Measurements from ENCODE around the gene F2. TPM values are rescaled to one million over a fixed set of nuclear protein-coding genes. Genes with fewer than 3 reads are reported as not detected.
A peak's percentile ranks its signal among the peaks of the same experiment; 100 is the strongest.

Gene F2
- total and polyA plus RNA-seq, 4 donors: 631 to 1,505 (median 1,232) TPM

DNA sequence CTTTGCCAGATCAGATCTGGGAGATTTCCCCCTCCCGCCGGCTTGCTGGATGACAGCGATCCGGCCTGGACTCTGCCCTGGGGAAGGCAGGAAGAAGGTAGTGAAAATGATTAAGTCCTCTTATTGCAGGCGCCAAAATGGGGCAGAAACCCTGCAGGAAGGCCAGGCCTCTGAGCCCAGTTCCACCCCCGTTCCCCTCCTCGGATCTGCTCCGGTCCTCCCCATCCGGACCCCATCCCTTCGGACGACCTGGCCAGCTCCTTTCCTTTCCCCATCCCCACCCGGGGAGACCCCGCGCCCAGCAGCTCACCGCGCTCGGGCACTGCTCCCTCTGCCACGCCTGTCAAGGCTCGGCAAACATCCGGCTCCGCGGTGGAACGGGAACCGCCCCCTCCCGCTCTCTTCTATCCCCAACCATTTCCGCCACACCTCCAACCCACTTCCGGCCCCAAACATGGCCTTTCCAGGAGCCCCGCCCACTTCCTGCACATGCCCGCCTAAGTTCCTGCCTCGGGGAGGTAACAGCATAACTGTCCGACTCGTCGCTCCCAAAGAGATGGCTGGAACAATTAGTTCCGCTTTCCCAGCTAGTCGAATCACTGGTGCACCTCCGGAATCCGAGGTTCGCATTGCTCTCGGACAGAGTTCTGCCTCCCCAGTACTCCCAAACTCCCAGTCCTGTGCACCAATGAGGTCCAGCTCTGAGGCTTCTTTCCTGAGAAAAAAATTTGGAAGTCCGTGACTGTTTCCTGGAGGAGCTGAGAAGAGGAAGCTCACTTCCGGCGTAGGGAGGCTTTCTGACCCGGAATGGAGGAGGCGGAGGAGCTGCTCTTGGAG lies 18.6 kb upstream of the F2 start, which contains the start of the genes ARHGAP1 and ZNF408:
Gene ARHGAP1, minus strand, starts transcription at position 379 of the 837 bp plus-strand sequence. CDS start 4,512 bp downstream, outside the sequence.
Gene ZNF408, plus strand, starts transcription at position 791 of the 837 bp plus-strand sequence. Its CDS starts 17 bp downstream, at position 808.
- H3K27ac ChIP-seq (ENCODE audit: low read depth in 1 of 2, low read length in 2 of 2): peak within 1 kb of the TSS; percentile 85 to 94
- H3K4me3 ChIP-seq (ENCODE audit: low read depth in 1 of 3, low read length in 3 of 3): peak within 1 kb of the TSS; percentile 85 to 98 (median 93)
- TF ChIP-seq YY1 (IDR thresholded peaks at IDR 0.05) (peak; percentile 94), HNF4A (conservative IDR thresholded peaks at IDR 0.05) (peak; percentile 50 to 58), SP1 (IDR thresholded peaks at IDR 0.05) (peak; percentile 79), HNF4G (IDR thresholded peaks at IDR 0.05) (peak; percentile 15), RXRA (IDR thresholded peaks at IDR 0.05) (peak; percentile 46 to 69), TAF1 (conservative IDR thresholded peaks at IDR 0.05) (peak; percentile 72), NR2F2 (IDR thresholded peaks at IDR 0.05) (peak; percentile 81), FOXA1 (IDR thresholded peaks at IDR 0.05) (peak; percentile 60), EGR1 (IDR thresholded peaks at IDR 0.05; ENCODE audit: low read depth in 2 of 2) (peak; percentile 80 to 94), GABPA (IDR thresholded peaks at IDR 0.05 in 1 of 2, conservative IDR thresholded peaks at IDR 0.05 in 1 of 2) (peak; percentile 98 to 99), FOXA2 (IDR thresholded peaks at IDR 0.05) (peak; percentile 23), JUND (IDR thresholded peaks at IDR 0.05) (peak in 1 of 2 donors; percentile 16), RAD21 (IDR thresholded peaks at IDR 0.05) (peak in 1 of 2 donors; percentile 44)
- TF ChIP-seq, protein P1, sequence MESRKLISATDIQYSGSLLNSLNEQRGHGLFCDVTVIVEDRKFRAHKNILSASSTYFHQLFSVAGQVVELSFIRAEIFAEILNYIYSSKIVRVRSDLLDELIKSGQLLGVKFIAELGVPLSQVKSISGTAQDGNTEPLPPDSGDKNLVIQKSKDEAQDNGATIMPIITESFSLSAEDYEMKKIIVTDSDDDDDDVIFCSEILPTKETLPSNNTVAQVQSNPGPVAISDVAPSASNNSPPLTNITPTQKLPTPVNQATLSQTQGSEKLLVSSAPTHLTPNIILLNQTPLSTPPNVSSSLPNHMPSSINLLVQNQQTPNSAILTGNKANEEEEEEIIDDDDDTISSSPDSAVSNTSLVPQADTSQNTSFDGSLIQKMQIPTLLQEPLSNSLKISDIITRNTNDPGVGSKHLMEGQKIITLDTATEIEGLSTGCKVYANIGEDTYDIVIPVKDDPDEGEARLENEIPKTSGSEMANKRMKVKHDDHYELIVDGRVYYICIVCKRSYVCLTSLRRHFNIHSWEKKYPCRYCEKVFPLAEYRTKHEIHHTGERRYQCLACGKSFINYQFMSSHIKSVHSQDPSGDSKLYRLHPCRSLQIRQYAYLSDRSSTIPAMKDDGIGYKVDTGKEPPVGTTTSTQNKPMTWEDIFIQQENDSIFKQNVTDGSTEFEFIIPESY (IDR thresholded peaks at IDR 0.05): peak; percentile 83
- TF ChIP-seq, protein P2, sequence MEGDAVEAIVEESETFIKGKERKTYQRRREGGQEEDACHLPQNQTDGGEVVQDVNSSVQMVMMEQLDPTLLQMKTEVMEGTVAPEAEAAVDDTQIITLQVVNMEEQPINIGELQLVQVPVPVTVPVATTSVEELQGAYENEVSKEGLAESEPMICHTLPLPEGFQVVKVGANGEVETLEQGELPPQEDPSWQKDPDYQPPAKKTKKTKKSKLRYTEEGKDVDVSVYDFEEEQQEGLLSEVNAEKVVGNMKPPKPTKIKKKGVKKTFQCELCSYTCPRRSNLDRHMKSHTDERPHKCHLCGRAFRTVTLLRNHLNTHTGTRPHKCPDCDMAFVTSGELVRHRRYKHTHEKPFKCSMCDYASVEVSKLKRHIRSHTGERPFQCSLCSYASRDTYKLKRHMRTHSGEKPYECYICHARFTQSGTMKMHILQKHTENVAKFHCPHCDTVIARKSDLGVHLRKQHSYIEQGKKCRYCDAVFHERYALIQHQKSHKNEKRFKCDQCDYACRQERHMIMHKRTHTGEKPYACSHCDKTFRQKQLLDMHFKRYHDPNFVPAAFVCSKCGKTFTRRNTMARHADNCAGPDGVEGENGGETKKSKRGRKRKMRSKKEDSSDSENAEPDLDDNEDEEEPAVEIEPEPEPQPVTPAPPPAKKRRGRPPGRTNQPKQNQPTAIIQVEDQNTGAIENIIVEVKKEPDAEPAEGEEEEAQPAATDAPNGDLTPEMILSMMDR (IDR thresholded peaks at IDR 0.05; ENCODE audit: low read depth, low read length, missing input control): no peak
- TF ChIP-seq, protein P3, sequence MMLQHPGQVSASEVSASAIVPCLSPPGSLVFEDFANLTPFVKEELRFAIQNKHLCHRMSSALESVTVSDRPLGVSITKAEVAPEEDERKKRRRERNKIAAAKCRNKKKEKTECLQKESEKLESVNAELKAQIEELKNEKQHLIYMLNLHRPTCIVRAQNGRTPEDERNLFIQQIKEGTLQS (IDR thresholded peaks at IDR 0.05): no peak
- TF ChIP-seq, protein P4, sequence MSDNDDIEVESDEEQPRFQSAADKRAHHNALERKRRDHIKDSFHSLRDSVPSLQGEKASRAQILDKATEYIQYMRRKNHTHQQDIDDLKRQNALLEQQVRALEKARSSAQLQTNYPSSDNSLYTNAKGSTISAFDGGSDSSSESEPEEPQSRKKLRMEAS (IDR thresholded peaks at IDR 0.05): peak; percentile 99
- TF ChIP-seq, protein P5, sequence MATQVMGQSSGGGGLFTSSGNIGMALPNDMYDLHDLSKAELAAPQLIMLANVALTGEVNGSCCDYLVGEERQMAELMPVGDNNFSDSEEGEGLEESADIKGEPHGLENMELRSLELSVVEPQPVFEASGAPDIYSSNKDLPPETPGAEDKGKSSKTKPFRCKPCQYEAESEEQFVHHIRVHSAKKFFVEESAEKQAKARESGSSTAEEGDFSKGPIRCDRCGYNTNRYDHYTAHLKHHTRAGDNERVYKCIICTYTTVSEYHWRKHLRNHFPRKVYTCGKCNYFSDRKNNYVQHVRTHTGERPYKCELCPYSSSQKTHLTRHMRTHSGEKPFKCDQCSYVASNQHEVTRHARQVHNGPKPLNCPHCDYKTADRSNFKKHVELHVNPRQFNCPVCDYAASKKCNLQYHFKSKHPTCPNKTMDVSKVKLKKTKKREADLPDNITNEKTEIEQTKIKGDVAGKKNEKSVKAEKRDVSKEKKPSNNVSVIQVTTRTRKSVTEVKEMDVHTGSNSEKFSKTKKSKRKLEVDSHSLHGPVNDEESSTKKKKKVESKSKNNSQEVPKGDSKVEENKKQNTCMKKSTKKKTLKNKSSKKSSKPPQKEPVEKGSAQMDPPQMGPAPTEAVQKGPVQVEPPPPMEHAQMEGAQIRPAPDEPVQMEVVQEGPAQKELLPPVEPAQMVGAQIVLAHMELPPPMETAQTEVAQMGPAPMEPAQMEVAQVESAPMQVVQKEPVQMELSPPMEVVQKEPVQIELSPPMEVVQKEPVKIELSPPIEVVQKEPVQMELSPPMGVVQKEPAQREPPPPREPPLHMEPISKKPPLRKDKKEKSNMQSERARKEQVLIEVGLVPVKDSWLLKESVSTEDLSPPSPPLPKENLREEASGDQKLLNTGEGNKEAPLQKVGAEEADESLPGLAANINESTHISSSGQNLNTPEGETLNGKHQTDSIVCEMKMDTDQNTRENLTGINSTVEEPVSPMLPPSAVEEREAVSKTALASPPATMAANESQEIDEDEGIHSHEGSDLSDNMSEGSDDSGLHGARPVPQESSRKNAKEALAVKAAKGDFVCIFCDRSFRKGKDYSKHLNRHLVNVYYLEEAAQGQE (IDR thresholded peaks at IDR 0.05): peak; percentile 76
- H3K9me3 ChIP-seq (ENCODE audit: control insufficient read depth in 4 of 4, low read length in 3 of 4): no peaks in the 10 kb centered on the region
- H3K36me3 ChIP-seq (ENCODE audit: control insufficient read depth in 4 of 4, insufficient read depth in 3 of 4, low read depth in 1 of 4, low read length in 3 of 4): peaks cover 11 to 33% (median 26%) of the 10 kb centered on the region in 4 donors
- WGBS: under 1% methylated on average over 44 of the region's 44 CpGs
- no peaks in the 10 kb centered on the region for H3K27me3 ChIP-seq (ENCODE audit: control insufficient read depth in 4 of 4, insufficient read depth in 4 of 4, low read length in 3 of 4)
- peaks cover 8 to 59% (median 41%) of the 10 kb centered on the region in 4 donors for H3K4me1 ChIP-seq (ENCODE audit: control insufficient read depth in 4 of 4, insufficient read depth in 4 of 4, low read length in 3 of 4)
- peak; percentile 99 for DNase-seq (ENCODE audit: low spot score)
- H3K9ac ChIP-seq (ENCODE audit: low read depth in 1 of 2, low read length in 2 of 2): peak within 1 kb of the TSS; percentile 66 to 94

Measured in liver (tissue), 9 donors.